GM12875 (cell line): ENCODE measurements around the gene DYNC1LI1.

Experiments
- H3K4me3 ChIP-seq: one replicate; pipeline ENCODE4 v1.5.1; 2011; ENCODE audit warnings: low read depth, low read length, control low read depth
- CTCF ChIP-seq: IDR thresholded peaks from 2 replicates; pipeline ENCODE4 v1.5.1; 2011; ENCODE audit warnings: low read depth, mild to moderate bottlenecking, control low read depth, inconsistent platforms, low read length, moderate library complexity, borderline replicate concordance; ENCODE audit not compliant: insufficient read depth

Gene DYNC1LI1

GRCh38 chr3:32553973-32554372 is 16.7 kb downstream of the DYNC1LI1 start:
- TF ChIP-seq CTCF: no peak

GRCh38 chr3:32553459-32553858 is 17.2 kb downstream of the DYNC1LI1 start:
- H3K4me3 ChIP-seq: no peak overlapping the region
- TF ChIP-seq CTCF: no peak

More at GRCh38 chr3:32553973-32554372, 16.7 kb downstream of the DYNC1LI1 start:
- H3K4me3 ChIP-seq: no peak overlapping the region

GRCh38 chr3:32552013-32552412 is 18.6 kb downstream of the DYNC1LI1 start:
- H3K4me3 ChIP-seq: no peak overlapping the region
- no peak for TF ChIP-seq CTCF

GRCh38 chr3:32551496-32551895 is 19.2 kb downstream of the DYNC1LI1 start:
- no peak for TF ChIP-seq CTCF
- H3K4me3 ChIP-seq: no peak overlapping the region

- TF ChIP-seq CTCF: no peak
- no peak overlapping the region for H3K4me3 ChIP-seq
These were observed 19.6 kb downstream of the DYNC1LI1 start for GRCh38 chr3:32551087-32551486.

GRCh38 chr3:32545305-32545704 is 25.4 kb downstream of the DYNC1LI1 start:
- TF ChIP-seq CTCF: no peak
- no peak overlapping the region for H3K4me3 ChIP-seq

GRCh38 chr3:32544894-32545293 is 25.8 kb downstream of the DYNC1LI1 start:
- H3K4me3 ChIP-seq: no peak overlapping the region
- no peak for TF ChIP-seq CTCF
